NCI-H460 (cell line): ENCODE data around the gene ALK. TPM values are rescaled to one million over a fixed set of nuclear protein-coding genes. Genes with fewer than 3 reads are reported as not detected.

Experiments
- DNase-seq: peaks from one replicate; pipeline ENCODE4 v3.0.0-alpha.2; 2016; ENCODE audit warnings: low read depth; ENCODE audit errors: extremely low read depth
- total RNA-seq: library from RNA; depleted of rRNA; stranded (reverse); fragments of >200 nt; shearing (Covaris generic); gene quantifications from 2 replicates; pipeline ENCODE4 v1.2.3, GENCODE V29; 2014

The ALK gene
- total RNA-seq, 1 experiment from 2014 or later = 0.02 TPM

- DNase-seq = no peak
Observed at GRCh38 chr2:29910960-29911359, 10.4 kb downstream of the ALK start.

GRCh38 chr2:29910465-29910864, 10.9 kb downstream of the ALK start:
- DNase-seq = no peak

- DNase-seq = no peak
Observed at GRCh38 chr2:29902356-29902755, 19.0 kb downstream of the ALK start.

GRCh38 chr2:29900971-29901633, 20.3 kb downstream of the ALK start:
- no peak for DNase-seq

- DNase-seq = no peak
Observed at GRCh38 chr2:29898999-29899398, 22.4 kb downstream of the ALK start.

- no peak for DNase-seq
Observed at GRCh38 chr2:29894822-29895614, 26.4 kb downstream of the ALK start.

GRCh38 chr2:29892585-29893259, 28.7 kb downstream of the ALK start:
- no peak for DNase-seq

GRCh38 chr2:29881089-29881730, 40.2 kb downstream of the ALK start:
- no peak for DNase-seq

- no peak for DNase-seq
Observed at GRCh38 chr2:29880084-29880483, 41.3 kb downstream of the ALK start.

GRCh38 chr2:29879456-29879855, 41.9 kb downstream of the ALK start:
- DNase-seq = no peak

GRCh38 chr2:29878898-29879297, 42.5 kb downstream of the ALK start:
- no peak for DNase-seq

GRCh38 chr2:29876374-29876773, 45.0 kb downstream of the ALK start:
- DNase-seq = no peak

GRCh38 chr2:29874745-29875144, 46.6 kb downstream of the ALK start:
- no peak for DNase-seq

- no peak for DNase-seq
Observed at GRCh38 chr2:29872870-29873269, 48.5 kb downstream of the ALK start.

- no peak for DNase-seq
Observed at GRCh38 chr2:29871541-29871940, 49.8 kb downstream of the ALK start.

GRCh38 chr2:29865512-29865911, 55.9 kb downstream of the ALK start:
- no peak for DNase-seq

GRCh38 chr2:29864988-29865387, 56.4 kb downstream of the ALK start:
- DNase-seq = no peak

- no peak for DNase-seq
Observed at GRCh38 chr2:29855924-29856639, 65.3 kb downstream of the ALK start.

- DNase-seq = no peak
Observed at GRCh38 chr2:29850794-29851193, 70.6 kb downstream of the ALK start.

- no peak for DNase-seq
Observed at GRCh38 chr2:29848566-29849310, 72.6 kb downstream of the ALK start.
